ENCODE results near the gene DIP2C.
"Not testable (repeated sequence)": the region's sequence is repeated elsewhere in the genome, so short reads cannot be mapped to it uniquely, and the experiment has no call there.

The DIP2C gene

DNA sequence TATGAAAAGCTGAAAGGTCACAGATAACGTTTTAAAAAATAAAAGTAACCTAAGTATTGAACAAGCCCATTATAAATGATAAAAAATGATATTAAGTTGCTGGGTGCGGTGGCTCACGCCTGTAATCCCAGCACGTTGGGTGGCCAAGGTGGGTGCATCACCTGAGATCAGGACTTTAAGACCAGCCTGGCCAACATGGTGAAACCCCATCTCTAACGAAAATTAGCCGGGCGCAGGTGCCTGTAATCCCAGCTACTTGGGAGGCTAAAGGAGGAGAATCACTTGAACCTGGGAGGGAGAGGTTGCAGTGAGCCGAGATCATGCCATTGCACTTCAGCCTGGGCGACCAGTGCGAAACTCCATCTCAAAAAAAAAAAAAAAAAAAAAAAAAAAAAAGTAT is 93.3 kb downstream of the DIP2C start:
- DNase-seq (ENCODE audit: low read depth in 3 of 3) = not testable (repeated sequence)

DNA sequence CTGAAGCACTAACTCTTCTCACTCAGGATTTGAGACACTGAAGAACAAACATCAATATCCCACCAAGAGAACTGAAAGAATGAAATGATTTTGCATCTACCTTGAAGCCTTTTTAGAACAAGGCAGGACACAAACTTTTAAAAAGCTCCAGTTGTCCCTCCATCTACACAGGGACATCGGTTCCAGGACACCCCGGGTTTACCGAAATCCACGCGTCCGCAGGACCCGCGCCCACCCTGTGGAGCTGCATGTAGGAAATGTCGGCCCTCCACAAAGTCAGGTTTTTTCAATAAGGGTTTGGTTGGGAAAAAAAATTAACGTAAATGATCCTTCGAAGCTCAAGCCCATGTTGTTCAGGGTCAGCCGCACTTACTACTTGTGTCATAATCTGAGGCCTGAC is 94.0 kb downstream of the DIP2C start:
- no peak for DNase-seq (ENCODE audit: low read depth in 3 of 3)

DNA sequence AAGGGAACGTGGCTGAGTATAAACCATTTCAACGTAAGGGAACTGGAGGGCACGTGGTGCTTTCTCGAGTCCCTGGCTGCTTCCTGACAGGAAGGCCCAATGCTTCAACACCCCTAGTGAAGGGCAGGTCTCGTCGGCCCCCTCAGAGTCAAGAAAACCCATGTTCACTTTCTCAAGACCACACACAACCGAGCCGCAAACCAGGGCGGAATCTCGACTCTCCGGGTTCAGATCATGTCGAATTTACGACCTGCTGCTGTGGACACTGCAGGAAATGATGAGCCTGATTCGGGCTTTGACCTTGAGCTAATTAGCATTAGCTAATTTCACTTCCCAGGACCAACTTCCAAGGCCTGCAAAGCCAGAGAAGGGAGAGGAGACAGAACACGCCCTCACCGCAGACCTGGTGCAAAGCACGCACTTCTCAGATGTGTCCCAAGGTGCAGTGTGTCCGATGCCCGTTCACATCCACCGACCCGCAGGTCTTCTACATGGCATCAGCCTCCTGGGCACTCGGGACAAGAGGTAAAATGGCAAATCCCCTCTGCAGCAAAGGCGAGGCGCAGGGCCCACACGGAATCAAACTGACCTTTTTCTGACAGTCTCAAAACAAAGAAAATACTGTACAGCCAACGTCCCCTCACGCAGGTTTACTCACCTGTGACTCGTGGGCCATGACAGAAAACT is 94.7 kb downstream of the DIP2C start:
- DNase-seq (ENCODE audit: low read depth in 3 of 3) = no peak

DNA sequence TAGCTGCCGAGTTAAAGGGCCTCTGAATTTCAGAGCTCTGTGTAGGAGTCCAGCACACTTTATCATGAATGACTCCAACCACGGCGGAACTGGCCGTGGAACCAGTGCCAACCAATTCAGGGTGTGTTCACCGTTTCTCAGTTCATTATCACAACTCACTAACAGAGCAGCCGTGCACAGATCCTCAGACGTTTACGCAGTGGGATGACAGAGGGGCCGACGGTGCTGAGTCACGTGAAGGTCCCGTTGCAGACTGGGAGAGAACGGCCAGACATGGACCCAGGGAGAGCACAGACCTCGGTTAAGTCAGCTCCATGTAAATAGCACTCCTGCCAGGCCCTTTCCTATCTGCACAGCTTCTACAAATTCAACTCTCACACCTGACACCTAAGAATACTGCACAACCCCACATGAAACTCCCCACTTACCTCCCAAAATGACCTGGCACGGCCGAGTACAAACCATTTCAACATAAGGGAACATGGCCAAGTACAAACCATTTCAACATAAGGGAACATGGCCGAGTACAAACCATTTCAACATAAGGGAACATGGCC is 95.5 kb downstream of the DIP2C start:
- no peak for DNase-seq (ENCODE audit: low read depth in 3 of 3)

DNA sequence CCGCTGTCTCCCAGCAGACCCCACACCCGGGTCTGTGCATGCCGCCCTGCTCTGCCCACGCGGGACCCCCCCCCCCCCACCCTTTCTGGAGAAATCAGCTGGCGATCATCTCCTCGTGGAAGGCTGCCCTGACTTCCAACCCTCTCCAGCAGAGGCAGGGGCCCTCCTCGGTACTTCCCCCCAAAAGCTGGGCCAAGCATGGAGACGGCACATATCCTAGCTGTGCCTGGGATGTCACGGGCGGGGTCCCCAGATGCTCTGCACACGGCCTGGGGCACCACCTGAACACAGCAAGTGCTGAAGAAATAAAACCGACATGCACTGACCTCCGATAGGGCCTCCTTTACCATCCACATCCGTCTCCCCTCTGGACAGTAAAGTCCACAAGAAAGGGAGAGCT is 96.0 kb downstream of the DIP2C start:
- DNase-seq (ENCODE audit: low read depth in 3 of 3) = no peak

DNA sequence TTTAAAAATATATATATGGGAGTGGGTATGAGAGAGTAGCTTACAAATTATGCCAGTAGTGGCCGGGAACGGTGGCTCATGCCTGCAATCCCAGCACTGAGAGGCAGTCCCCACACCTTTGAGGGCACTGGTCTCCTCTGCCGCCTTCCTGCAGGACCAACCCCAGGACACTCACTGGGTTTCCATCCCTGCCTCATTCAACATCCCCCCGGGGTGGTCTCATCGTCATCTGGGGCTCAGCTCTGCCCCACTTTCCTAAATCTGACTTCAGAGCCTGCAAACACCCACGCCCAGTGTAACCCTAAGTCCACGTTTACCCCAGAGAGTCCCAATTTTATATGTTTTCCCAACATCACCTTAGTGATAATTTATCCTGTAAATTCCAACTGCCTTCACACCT is 96.5 kb downstream of the DIP2C start:
- DNase-seq (ENCODE audit: low read depth in 3 of 3) = no peak

DNA sequence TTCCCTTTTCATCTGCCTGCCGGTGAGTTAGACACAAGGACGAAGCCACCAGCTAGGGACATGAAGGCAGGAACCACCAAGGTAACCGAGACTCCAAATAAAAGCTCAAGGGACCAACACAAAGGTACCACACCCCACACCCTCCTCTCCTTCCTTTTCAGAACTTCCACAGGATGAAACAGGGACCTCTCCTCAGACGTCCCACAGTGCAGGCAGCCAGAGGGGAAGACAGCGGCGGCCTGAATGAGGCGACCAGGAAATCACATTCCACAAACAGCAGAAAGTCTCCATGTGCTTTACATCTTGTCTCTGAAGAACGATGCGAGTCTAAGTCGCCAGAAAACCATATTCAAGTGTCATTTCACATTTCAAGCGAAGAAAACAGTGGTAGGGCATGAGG is 97.8 kb downstream of the DIP2C start:
- no peak for DNase-seq (ENCODE audit: low read depth in 3 of 3)

DNA sequence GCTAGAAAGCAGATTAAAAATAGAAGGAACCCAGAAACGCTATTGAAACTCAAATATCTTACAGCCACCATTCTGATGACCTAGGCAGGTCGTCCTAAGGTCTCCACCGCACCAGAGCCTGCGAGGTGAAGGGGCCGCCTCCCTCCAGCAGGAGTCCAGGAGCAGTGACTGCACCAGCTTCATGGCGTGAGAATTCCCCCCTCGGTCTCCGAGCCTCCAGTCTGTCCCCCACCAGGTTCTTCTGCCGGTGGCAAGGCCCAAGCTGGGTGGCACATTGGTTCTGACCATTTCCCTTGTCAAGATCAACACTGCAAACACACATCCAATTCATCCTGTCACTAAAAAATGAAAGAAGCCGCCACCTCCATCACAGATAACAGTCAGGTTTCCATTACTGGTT is 98.7 kb downstream of the DIP2C start:
- no peak for DNase-seq (ENCODE audit: low read depth in 3 of 3)

DNA sequence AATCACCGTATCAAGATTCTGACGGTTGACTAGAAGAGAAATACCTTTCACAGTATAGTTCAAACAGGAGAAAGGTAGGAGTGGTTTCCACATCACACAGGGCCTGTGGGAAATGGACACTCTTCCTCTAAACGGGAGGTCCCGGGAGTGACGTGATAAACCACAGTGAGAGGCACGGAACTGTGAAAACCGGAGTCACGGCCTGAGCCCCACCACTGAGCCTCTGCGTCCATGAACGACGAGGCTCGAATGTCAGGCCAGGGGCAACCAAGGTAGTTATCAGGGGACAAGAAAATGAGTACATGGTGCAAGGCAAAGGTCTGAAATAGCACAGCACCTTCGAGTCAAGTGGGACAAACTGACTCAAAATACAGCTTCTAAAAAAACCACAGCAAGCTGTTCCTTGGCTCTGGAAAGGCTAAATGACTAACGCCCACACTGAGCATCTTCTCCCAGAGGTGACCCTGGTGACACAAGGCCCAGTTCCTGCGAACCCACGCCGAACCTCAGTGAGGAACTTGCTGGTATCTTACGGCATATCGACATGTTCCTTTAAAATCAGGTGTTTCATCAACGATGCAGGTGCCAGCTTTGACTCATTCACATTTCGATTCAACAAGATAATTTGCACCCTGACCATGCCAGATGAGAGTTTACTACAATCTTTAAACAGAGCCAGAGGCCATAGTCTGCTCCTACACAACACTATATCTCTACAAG is 99.3 kb downstream of the DIP2C start:
- DNase-seq (ENCODE audit: low read depth in 3 of 3) = no peak

DNA sequence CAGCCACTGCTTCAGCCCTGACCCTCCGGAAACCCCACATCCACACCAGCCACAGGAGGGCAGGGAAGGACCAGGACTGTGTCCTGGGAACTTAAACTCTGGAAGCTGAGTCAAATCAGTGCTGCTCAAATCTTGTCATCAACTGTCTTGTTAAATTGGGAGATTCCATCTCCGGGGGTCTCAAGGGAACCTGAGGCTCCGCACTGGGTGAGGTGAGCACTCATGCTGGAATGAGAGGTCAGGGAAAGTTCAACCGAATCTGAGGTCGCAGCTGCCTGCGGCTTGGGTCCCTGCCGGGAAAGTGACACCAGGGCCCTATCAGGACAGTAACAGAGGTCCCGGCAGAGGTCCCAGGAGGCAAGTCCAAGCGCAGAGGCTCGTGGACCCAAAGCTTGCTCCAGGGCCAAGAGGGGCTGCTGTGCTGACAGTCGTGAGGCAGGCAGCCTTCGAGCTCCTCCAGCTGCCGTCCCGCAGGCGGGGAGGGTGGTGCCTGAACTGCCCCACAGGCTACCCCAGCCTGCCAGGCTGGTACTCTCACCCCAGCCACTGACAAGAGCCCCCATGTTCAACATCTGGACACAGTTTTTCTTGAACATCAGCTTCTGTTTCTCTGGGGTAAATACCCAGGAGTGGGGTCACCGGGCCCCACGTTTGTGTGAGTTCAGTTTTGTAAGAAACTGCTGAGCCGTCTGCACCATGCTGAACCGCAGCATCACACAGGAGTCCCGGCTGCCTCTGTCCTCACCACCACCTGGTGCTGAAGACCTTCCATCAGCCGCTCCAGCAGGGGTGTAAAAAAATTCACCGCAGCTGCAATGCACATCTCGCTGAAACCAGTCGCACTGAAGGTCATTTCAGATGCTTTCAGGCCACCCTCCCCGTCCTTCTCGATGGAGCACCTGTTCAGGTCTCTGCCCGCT is 101.0 kb downstream of the DIP2C start:
- DNase-seq (ENCODE audit: low read depth in 3 of 3) = no peak

DNA sequence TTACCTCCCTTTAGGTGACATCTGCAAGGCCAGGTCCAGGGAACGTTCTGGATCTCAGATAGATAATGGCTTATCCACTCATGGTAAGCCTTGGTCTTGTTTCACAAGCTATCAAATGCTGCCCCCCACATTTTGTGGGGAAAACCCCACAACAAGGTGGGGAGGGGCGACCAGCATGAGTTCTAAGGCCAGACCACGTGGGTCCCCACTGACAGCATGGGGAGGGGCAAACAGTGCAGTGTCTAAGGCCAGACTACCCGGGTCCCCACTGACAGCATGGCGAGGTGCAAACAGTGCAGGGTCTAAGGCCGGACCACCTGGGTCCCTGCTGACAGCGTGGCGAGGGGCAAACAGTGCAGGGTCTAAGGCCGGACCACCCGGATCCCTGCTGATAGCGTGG is 102.8 kb downstream of the DIP2C start:
- DNase-seq (ENCODE audit: low read depth in 3 of 3) = no peak

DNA sequence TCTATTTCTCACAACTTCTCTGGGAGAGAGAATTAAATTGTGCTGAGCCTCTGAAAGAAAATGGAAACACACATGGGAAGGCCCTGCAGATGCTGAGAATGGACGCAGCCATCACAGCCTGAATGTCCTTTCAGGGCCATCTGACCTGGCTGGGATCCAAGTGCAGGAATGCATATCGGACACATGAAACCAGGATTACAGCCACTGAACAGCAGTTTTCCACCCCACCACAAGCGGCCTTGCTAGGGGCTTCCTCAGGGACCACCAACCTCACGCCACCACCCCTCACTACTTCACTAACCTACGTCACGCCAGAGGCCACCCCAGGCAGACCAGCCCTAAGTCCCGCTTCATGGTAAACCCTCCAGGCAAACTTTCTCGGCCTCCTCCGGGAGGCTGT is 103.3 kb downstream of the DIP2C start:
- no peak for DNase-seq (ENCODE audit: low read depth in 3 of 3)

DNA sequence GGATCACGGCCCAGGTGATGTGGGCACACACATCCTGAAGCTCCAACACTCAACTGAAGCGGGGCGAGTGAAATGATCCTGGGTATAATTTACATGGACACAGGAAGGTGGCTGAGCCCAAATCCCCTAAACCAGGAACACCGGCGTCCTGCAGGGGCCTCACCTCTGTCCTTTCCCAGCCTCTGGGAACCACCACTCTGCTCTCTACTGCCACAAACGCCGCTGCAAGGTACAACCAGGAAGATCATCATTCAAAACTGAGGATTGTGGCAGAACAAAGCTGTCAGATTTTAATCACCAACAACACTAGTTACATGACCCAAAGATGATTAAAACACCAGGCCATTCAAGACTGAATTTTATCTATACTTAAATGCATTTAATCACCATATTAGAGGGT is 104.0 kb downstream of the DIP2C start:
- no peak for DNase-seq (ENCODE audit: low read depth in 3 of 3)

DNA sequence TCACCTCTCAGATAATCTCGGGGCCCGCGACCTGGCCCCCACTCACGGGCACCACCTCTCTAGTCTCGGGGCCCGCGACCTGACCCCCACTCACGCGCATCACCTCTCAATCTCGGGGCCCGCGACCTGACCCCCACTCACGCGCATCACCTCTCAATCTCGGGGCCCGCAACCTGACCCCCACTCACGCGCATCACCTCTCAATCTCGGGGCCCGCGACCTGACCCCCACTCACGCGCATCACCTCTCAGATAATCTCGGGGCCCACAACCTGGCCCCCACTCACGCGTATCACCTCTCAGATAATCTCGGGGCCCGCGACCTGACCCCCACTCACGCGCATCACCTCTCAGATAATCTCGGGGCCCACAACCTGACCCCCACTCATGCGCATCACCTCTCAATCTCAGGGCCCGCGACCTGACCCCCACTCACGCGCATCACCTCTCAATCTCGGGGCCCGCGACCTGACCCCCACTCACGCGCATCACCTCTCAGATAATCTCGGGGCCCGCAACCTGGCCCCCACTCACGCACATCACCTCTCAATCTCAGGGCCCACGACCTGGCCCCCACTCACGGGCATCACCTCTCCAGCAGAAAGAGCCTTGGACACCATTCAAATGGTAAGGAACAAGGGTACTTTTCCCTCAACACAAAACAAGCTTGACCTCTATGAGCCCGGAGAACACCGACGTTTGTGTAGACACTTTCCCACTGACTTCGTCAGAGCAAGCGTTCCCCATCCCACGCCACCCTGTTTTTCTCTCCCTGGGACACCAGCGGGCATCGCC is 104.8 kb downstream of the DIP2C start:
- DNase-seq (ENCODE audit: low read depth in 3 of 3) = not testable (repeated sequence)

DNA sequence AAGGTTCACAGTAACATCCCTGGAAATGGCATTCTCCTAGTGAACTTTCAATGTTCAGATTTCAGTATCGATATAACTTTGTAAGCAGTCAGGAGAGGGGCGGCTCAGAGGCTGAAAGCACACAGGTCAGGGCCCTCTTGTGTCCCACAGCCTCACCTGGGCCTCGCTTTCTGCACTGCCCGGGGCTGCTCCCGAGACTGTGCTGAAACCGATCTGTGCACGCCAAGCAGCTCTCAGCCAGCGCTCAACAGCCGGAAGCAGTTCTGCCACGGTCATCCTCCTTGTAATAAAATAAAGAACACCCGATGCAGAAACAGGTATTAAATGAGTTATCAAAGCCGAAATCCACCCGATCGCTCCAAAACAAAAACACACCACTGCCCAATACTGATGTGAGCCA is 106.0 kb downstream of the DIP2C start:
- DNase-seq (ENCODE audit: low read depth in 3 of 3) = no peak

DNA sequence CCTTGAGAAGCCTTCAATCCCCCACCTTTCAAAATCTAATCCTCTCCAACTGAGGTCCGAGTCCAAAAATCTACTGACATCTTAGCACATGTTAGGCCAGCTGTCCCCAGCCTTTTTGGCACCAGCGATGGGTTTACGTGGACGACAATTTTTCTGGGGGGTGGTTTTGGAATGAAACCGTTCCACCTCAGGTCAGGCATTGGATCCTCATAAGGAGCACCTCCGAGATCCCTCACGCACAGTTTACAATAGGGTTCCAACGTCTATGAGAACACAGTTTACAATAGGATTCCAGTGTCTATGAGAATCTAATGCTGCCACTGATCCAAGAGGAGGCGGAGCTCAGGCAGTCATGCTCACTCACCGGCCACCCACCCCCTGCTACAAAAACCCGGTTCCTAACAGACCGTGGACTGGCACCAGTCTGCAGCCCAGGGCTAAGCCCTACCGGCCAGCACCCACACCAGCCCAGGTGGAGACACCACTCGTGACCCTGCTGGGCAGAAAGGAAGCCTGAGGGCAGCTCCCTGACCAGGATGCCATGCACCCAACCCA is 107.6 kb downstream of the DIP2C start:
- DNase-seq (ENCODE audit: low read depth in 3 of 3) = no peak

DNA sequence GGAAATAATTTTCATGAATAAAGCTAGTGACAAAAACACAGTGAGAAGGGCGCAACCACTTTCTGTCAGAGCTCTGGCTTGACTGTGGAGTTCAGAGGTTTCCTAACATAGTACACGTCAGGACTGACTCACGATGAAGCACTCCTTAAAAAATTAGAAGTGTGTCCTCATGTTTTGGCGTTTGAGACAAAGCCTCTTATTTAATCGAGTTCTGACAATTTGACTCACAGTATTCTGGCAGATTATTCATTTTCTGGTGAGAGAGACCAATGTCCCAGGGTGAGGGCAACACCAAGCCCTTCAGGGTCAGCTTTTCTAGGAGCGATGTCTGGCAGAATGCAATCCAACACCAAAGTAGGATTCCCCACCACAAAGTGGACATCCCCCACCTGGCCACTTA is 108.7 kb downstream of the DIP2C start:
- DNase-seq (ENCODE audit: low read depth in 3 of 3) = no peak

DNA sequence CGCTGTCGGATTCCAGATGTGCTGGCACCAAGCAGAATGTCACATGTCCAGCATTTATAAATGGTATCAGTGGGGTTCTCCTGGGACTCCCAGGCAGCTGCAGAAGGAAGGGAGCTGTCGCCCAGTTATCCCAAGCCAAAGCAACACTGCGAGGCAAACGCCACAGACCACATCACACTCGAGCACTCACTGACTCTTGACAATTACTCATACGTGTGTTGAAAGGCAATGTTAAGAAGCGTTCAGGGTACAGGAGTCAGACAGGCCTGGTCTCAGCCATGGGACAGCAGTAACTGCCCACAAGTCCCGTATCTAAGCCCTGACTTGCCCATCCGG is 113.4 kb downstream of the DIP2C start:
- DNase-seq (ENCODE audit: low read depth in 3 of 3) = no peak

DNA sequence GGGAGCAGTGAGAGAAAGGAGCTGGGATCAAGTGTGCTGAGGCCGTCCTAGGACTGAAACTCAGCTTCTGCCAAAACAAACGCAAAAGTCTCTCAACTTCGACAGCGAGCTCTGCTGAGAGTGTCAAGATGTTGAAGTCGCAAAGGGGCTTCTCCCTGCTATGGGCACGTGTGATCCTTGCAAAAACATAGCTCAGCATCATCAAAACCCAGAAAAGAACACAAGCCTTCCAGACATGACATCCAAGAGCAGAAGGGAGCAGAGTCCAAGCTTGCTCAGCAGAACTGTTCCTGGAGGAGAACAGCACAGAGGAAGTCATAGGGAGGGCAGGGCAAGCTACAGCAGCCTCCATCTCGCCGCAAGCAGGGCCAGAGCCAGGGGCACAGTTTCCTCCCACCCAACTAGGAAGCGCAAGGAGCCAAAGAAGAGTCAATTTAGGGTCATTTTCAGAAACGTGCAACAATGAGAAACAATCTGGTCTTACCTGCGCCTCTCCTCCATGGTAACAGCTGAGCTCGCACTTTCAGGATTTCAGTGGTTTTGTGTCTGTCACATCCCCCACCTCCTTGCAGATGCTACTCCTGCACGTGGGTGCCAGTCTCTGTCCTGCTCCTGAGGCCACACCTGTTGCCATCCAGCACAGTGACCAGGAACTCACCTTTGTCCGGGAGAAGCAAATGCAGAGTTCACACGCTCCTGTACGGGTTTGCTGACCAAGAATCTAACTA is 113.9 kb downstream of the DIP2C start:
- DNase-seq (ENCODE audit: low read depth in 3 of 3) = no peak

DNA sequence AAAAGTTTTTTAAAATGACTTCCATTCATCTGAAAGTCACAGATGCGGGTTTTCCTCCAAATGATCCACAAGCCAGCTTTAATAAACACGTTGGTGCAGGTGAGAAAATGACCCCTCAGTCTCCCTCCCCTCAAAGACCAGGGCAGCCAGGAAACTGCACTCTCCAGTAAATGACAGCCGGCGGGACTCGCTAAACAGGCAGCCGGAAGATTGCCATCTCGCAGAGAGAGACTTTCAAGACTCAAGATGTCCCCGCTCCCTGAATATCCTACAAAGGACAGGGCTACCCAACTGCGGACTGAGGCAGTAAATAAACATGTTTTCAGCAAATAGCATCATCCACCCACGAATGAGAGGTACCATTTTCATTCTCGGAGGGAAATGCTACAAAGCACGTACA is 116.8 kb downstream of the DIP2C start:
- no peak for DNase-seq (ENCODE audit: low read depth in 3 of 3)
